K562 (cell line): ENCODE measurements around the gene MECP2. TPM values are rescaled to one million over a fixed set of nuclear protein-coding genes. Genes with fewer than 3 reads are reported as not detected.

Experiments
- ATAC-seq: fragments of 200-7000 bp; cut with Tn5 transposase; 3 replicates; pipeline ENCODE4 v1.9.1; 2020; ENCODE audit warnings: moderate library complexity
- Bru-seq: library from RNA; stranded (reverse); fragments of 400-500 nt; gene quantifications from one replicate; lab custom pipeline; 2021; lab: Mats Ljungman, UMichigan
- BruChase-seq, 2 experiments: library from RNA; stranded (reverse); fragments of 400-500 nt; gene quantifications; one replicate each; lab custom pipeline; 2021; lab: Mats Ljungman, UMichigan
- BruUV-seq: library from RNA; stranded (reverse); fragments of 400-500 nt; replicated peaks from 2 replicates; lab custom pipeline; 2021; lab: Mats Ljungman, UMichigan
- CTCF ChIA-PET: fragments of 300-600 bp; formaldehyde crosslinking; extraction: SDS; loops from one replicate; lab custom pipeline; 2021; ENCODE audit warnings: low intra/inter-chr PET ratio; lab: Yijun Ruan, JAX
- POLR2A ChIA-PET: fragments of 300-600, 350-650 bp; sonication (Branson Sonifier 250); formaldehyde crosslinking; extraction: SDS; loops from one replicate; lab custom pipeline; 2021; ENCODE audit warnings: antibody characterized with exemption, inconsistent platforms; lab: Yijun Ruan, JAX
- DNase-seq, 4 experiments: peaks; one replicate each; pipeline versions ENCODE4 v3.0.0 to v3.0.0-alpha.2; 2011 to 2018; ENCODE audit warnings: low spot score in 3 of 4, mixed read lengths in 3 of 4; ENCODE audit errors: extremely low read depth in 1 of 4
- FAIRE-seq: peaks from 2 replicates; lab custom pipeline; 2011; peaks lifted over from hg19 to GRCh38; lab: Jason Lieb, UNC
- H2AFZ ChIP-seq: 2 replicates; pipeline ENCODE4 v1.6.0; 2011; ENCODE audit warnings: low read depth, low read length, control low read depth, inconsistent platforms
- H3K27ac ChIP-seq: fragments of 200-600 bp; 3 replicates; pipeline ENCODE4 v1.8.0; 2011; ENCODE audit warnings: low read depth, mild to moderate bottlenecking, control low read depth, inconsistent platforms, low read length, moderate library complexity, mixed read lengths; ENCODE audit errors: extremely low read depth
- H3K27me3 ChIP-seq, 2 experiments: fragments of 300-600 bp in 1 of 2; 2 replicates in 1 of 2; 3 replicates in 1 of 2; pipeline versions ENCODE4 v1.6.0 to v1.8.0; 2011; ENCODE audit warnings: inconsistent platforms in 2 of 2, low read length in 2 of 2, mild to moderate bottlenecking in 1 of 2, mixed read lengths in 1 of 2, moderate library complexity in 1 of 2; ENCODE audit not compliant: control insufficient read depth in 2 of 2, insufficient read depth in 2 of 2
- H3K36me3 ChIP-seq: fragments of 300-600 bp; 3 replicates; pipeline ENCODE4 v1.8.0; 2011; ENCODE audit warnings: mild to moderate bottlenecking, low read length, inconsistent platforms; ENCODE audit not compliant: control insufficient read depth, insufficient read depth
- H3K4me1 ChIP-seq, 2 experiments: fragments of 200-600 bp in 1 of 2; replicated peaks in 1 of 2; 2 replicates in 1 of 2; 3 replicates in 1 of 2; pipeline versions ENCODE4 v1.5.1 to v1.8.0; 2011; ENCODE audit warnings: inconsistent platforms in 2 of 2, low read length in 2 of 2, mild to moderate bottlenecking in 1 of 2, mixed read lengths in 1 of 2, moderate library complexity in 1 of 2; ENCODE audit not compliant: control insufficient read depth in 2 of 2, insufficient read depth in 2 of 2
- H3K4me2 ChIP-seq: 2 replicates; pipeline ENCODE4 v1.6.1; 2011; ENCODE audit warnings: low read length, control low read depth, inconsistent platforms, mixed read lengths; ENCODE audit not compliant: insufficient read depth
- H3K4me3 ChIP-seq: fragments of 200-600 bp; sonication (generic), shearing (Covaris generic); 2 replicates; pipeline ENCODE4 v1.5.1; 2016; ENCODE audit warnings: control low read depth, inconsistent platforms
- H3K79me2 ChIP-seq: fragments of 200-600 bp; 3 replicates; pipeline ENCODE4 v1.8.0; 2011; ENCODE audit warnings: low read length, inconsistent platforms; ENCODE audit not compliant: control insufficient read depth, insufficient read depth
- H3K9ac ChIP-seq, 2 experiments: 2 replicates each; pipeline versions ENCODE4 v1.6.0 to v1.6.1; 2011; ENCODE audit warnings: low read depth in 2 of 2, low read length in 2 of 2, control low read depth in 1 of 2, inconsistent platforms in 1 of 2, mild to moderate bottlenecking in 1 of 2, mixed read lengths in 1 of 2; ENCODE audit not compliant: insufficient read depth in 1 of 2
- H3K9me1 ChIP-seq: one replicate; pipeline ENCODE4 v1.6.0; 2011; ENCODE audit warnings: inconsistent platforms, mild to moderate bottlenecking, low read length, moderate library complexity; ENCODE audit not compliant: control insufficient read depth, insufficient read depth
- H3K9me3 ChIP-seq: replicated peaks from 2 replicates; pipeline ENCODE4 v1.5.1; 2011; ENCODE audit warnings: low read depth, low read length, inconsistent platforms; ENCODE audit not compliant: control insufficient read depth, insufficient read depth
- H4K20me1 ChIP-seq: replicated peaks from 2 replicates; pipeline ENCODE4 v1.6.1; 2011; ENCODE audit warnings: low read length, inconsistent platforms, mixed read lengths; ENCODE audit not compliant: control insufficient read depth, insufficient read depth
- KLF10 ChIP-seq: fragments of 250-450 bp; sonication (Bioruptor Pico); IDR thresholded peaks from 2 replicates; pipeline ENCODE4 v1.6.1; 2021; ENCODE audit warnings: matching md5 sums
- MYC ChIP-seq, 2 experiments: fragments of 250-450 bp in 1 of 2; sonication (Bioruptor Pico) in 1 of 2; IDR thresholded peaks; 2 replicates each; pipeline versions ENCODE4 v1.5.1 to v1.6.1; 2012 to 2021; ENCODE audit warnings: low read depth in 2 of 2, borderline replicate concordance in 1 of 2, improper control_type of control experiment in 1 of 2, low read length in 1 of 2, mild to moderate bottlenecking in 1 of 2, moderate library complexity in 1 of 2
- NEUROD1 ChIP-seq: fragments of 150-350 bp; IDR thresholded peaks from 2 replicates; pipeline ENCODE4 v1.6.1; 2014; ENCODE audit warnings: borderline replicate concordance, low read length, low read depth; ENCODE audit not compliant: partially characterized antibody
- PBX2 ChIP-seq, 2 experiments: IDR thresholded peaks in 1 of 2; conservative IDR thresholded peaks in 1 of 2; 2 replicates each; pipeline ENCODE4 v1.6.1; 2016; ENCODE audit warnings: low read depth in 2 of 2, mild to moderate bottlenecking in 1 of 2, missing compliant biosample characterization in 1 of 2, missing genetic modification characterization in 1 of 2, moderate library complexity in 1 of 2
- WGBS: fragments of 100-300 bp; shearing (Covaris generic); methylation state at CpG from one replicate; pipeline ENCODE4 v1.1.6; 2016; ENCODE audit warnings: low coverage, mixed read lengths; ENCODE audit not compliant: insufficient coverage; ENCODE audit errors: missing lambda C conversion rate; 5-methylcytosine and 5-hydroxymethylcytosine counted together
- in situ Hi-C: fragments of 300-500 bp; cut with MboI; formaldehyde crosslinking; loops from 4 replicates; pipeline ENCODE4 v1.15.0; 2018; ENCODE audit warnings: inconsistent platforms, mixed read lengths
- intact Hi-C: fragments of 100-400 bp; cut with micrococcal nuclease; formaldehyde crosslinking; loops from 2 replicates; pipeline ENCODE4 v1.14.2; 2022
- long read RNA-seq, 3 experiments: library from polyadenylated mRNA in 2 of 3; library from RNA in 1 of 3; unstranded in 2 of 3; stranded (forward) in 1 of 3; transcript quantifications; one replicate each; pipeline ENCODE4 v2.0.0, GENCODE V29; 2019 to 2022
- polyA minus RNA-seq, 3 experiments: library from RNA; depleted of rRNA, polyadenylated mRNA; stranded (reverse); fragments of >200 nt; gene quantifications; 2 replicates each; pipeline ENCODE4 v1.2.3, GENCODE V29; 2011
- polyA plus RNA-seq, 8 experiments: library from polyadenylated mRNA; depleted of rRNA in 4 of 8; stranded (reverse) in 5 of 8; unstranded in 3 of 8; fragments of >200 nt; fragmentation: Nextera tagmentation in 2 of 8; fragmentation: Illumina TruSeq in 1 of 8; extraction: Ambion mirVana in 2 of 8; extraction: Trizol in 1 of 8; gene quantifications; 2 replicates each; pipeline versions ENCODE4 v1.2.1 to v1.2.3, GENCODE V29; 2011 to 2014; ENCODE audit warnings: inconsistent platforms in 1 of 8, missing spikeins in 1 of 8
- total RNA-seq, 7 experiments: library from RNA; depleted of rRNA in 6 of 7; stranded (reverse); fragments of >200 nt in 6 of 7; fragmentation: Illumina TruSeq in 2 of 7; extraction: Trizol in 2 of 7; gene quantifications; 2 replicates each; pipeline versions ENCODE4 v1.2.1 to v1.2.3, GENCODE V29; 2011 to 2021; ENCODE audit warnings: low replicate concordance in 1 of 7

Gene MECP2
- total RNA-seq (2011; cell fraction: chromatin; rRNA removed; ENCODE audit: low replicate concordance), result 194 and 293 TPM in 2 replicates
- 88.6 and 110 TPM in 2 replicates for total RNA-seq (2011; cell fraction: nucleolus; rRNA removed)
- total RNA-seq (2011; cell fraction: nucleoplasm; rRNA removed), result 202 and 316 TPM in 2 replicates
- total RNA-seq (2014; rRNA removed), result 36.6 and 52.6 TPM in 2 replicates
- total RNA-seq (2014; rRNA removed; fragmentation: Illumina TruSeq; extraction: Trizol), result 34.2 and 45.6 TPM in 2 replicates
- total RNA-seq (2015; rRNA removed; fragmentation: Illumina TruSeq; extraction: Trizol), result 30.0 and 32.1 TPM in 2 replicates
- 48.1 and 50.9 TPM in 2 replicates for total RNA-seq (2021)
- polyA plus RNA-seq (2011; rRNA removed), result 23.8 and 27.8 TPM in 2 replicates
- polyA plus RNA-seq (2011; cell fraction: cytosol; rRNA removed), result 10.0 and 12.9 TPM in 2 replicates
- polyA plus RNA-seq (2011; cell fraction: nucleus; rRNA removed), result 28.1 and 31.4 TPM in 2 replicates
- polyA plus RNA-seq (2012), result 21.0 and 24.8 TPM in 2 replicates
- 30.2 and 30.5 TPM in 2 replicates for polyA plus RNA-seq (2014; fragmentation: Illumina TruSeq; extraction: Trizol)
- 1 to 10 TPM; 2.1 to 2.3 TPM for polyA plus RNA-seq (2014; fragmentation: Nextera tagmentation; extraction: Ambion mirVana)
- 32.7 and 33.0 TPM in 2 replicates for polyA plus RNA-seq (2014; rRNA removed)
- 54.3 and 62.1 TPM in 2 replicates for polyA minus RNA-seq (2011; rRNA and poly(A)+ RNA removed)
- polyA minus RNA-seq (2011; cell fraction: cytosol; rRNA and poly(A)+ RNA removed), result 11.3 and 19.4 TPM in 2 replicates
- polyA minus RNA-seq (2011; cell fraction: nucleus; rRNA and poly(A)+ RNA removed), result 30.7 and 48.5 TPM in 2 replicates
- Bru-seq, nascent RNA, result percentile 76 among the genes with signal in this experiment
- percentile 83 among the genes with signal in this experiment for BruChase-seq, experiment 1, labeled RNA remaining after a 2-hour chase
- BruChase-seq, experiment 2, labeled RNA remaining after a 6-hour chase, result percentile 83 among the genes with signal in this experiment
- long read RNA-seq, experiment 1, full-length matches to known transcripts, result 29 of 100 reads
- long read RNA-seq, experiment 1, partial matches to known transcripts, result 11 of 100 reads
- long read RNA-seq, experiment 1, other reads (novel, unspliced or antisense), result 60 of 100 reads
- long read RNA-seq, experiment 2, full-length matches to known transcripts, result 15 of 44 reads
- long read RNA-seq, experiment 2, partial matches to known transcripts, result 2 of 44 reads
- long read RNA-seq, experiment 2, other reads (novel, unspliced or antisense), result 27 of 44 reads
- long read RNA-seq, experiment 3, partial matches to known transcripts, result 3 of 8 reads
- long read RNA-seq, experiment 3, other reads (novel, unspliced or antisense), result 5 of 8 reads

- Histone ChIP-seq H3K9ac (peak within 1 kb of the TSS; percentile 85 to 96), H3K9me1 (peaks cover 2% of the 10 kb centered on the region), H3K4me3 (peak within 1 kb of the TSS; percentile 87), H3K36me3 (peaks cover 15% of the 10 kb centered on the region; the same call in 2 of the 3 replicates), H3K27ac (peak within 1 kb of the TSS; percentile 93), H2AFZ (peak within 1 kb of the TSS; percentile 84), H3K27me3 (no peaks in the 10 kb centered on the region), H4K20me1 (peaks cover 20% of the 10 kb centered on the region), H3K79me2 (peaks cover 40% of the 10 kb centered on the region), H3K9me3 (no peaks in the 10 kb centered on the region), H3K4me1 (peaks cover 14 to 26% of the 10 kb centered on the region in 2 experiments), H3K4me2 (peak within 1 kb of the TSS; percentile 86)
- intact Hi-C loops (loop anchor here (2.0 kb wide), 1 partner anchor 27 kb away; no protein-coding TSS in a partner anchor), in situ Hi-C loops (no loop called here)
- CTCF ChIA-PET, result no interaction called here
- ATAC-seq (peak; percentile 82), DNase-seq (peak; percentile 91 to 98 (median 94)), FAIRE-seq (peak; percentile 67)
- no TSS peak for BruUV-seq
- 9% methylated on average over 26 of the region's 75 CpGs for WGBS
- POLR2A ChIA-PET, result interaction anchor here (0.6 to 1.0 kb wide), 7 partner anchors 13 to 1143 kb away, joined by 3 to 4 read pairs (median 3); partner anchors contain the start of gene HCFC1
- TF ChIP-seq PBX2 (CRISPR knock-in tag; IDR thresholded peaks at IDR 0.05; ENCODE audit: low read depth), result peak; percentile 54
- TF ChIP-seq PBX2 (tag; conservative IDR thresholded peaks at IDR 0.05; ENCODE audit: low read depth), result peak; percentile 92
- TF ChIP-seq NEUROD1, result peak; percentile 58
- TF ChIP-seq KLF10 (CRISPR knock-in tag), result no peak
- 0 out of 2 replicates have a peak, but pooled peaks have one; percentile 8 for TF ChIP-seq MYC (IDR thresholded peaks at IDR 0.05; ENCODE audit: low read depth, low read length)
- no peak for TF ChIP-seq MYC (CRISPR knock-in tag; IDR thresholded peaks at IDR 0.05; ENCODE audit: borderline replicate concordance, low read depth)
These were observed at the start of gene MECP2 for GRCh38 chrX:154097589-154098541. MECP2 (minus strand) TSS chrX:154097717.
